ENCODE results near the gene VWA1.
"Not testable (repeated sequence)": the region's sequence is repeated elsewhere in the genome, so short reads cannot be mapped to it uniquely, and the experiment has no call there.

The VWA1 gene

DNA sequence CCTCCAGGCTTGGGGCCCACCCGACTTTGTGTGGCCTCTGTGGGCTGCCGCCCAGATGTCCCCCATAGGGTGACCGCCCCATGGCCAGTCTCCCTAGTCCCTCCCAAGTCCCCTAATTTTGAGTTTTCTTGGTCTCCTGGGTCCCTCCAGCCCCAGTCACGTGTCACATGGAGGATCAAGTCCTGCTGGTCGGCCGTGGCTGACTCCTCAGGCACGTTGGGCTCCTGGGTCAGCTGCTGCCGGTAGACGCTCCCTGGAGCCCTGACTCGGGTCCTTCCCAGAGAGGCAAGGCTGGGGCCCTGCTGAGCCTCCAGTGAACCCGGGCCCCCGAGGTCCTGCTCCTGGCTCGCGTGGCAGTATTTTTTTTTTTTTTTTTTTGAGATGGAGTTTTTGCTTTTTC, 24.2 kb downstream of the VWA1 start:
- H3K27me3 Mint-ChIP-seq (ENCODE audit: low read depth, poor library complexity); H3K9me3 Mint-ChIP-seq; H3K36me3 Mint-ChIP-seq (ENCODE audit: low read depth); H3K4me3 Mint-ChIP-seq; H3K27ac Mint-ChIP-seq; H3K4me1 Mint-ChIP-seq; DNase-seq: not testable (repeated sequence)

DNA sequence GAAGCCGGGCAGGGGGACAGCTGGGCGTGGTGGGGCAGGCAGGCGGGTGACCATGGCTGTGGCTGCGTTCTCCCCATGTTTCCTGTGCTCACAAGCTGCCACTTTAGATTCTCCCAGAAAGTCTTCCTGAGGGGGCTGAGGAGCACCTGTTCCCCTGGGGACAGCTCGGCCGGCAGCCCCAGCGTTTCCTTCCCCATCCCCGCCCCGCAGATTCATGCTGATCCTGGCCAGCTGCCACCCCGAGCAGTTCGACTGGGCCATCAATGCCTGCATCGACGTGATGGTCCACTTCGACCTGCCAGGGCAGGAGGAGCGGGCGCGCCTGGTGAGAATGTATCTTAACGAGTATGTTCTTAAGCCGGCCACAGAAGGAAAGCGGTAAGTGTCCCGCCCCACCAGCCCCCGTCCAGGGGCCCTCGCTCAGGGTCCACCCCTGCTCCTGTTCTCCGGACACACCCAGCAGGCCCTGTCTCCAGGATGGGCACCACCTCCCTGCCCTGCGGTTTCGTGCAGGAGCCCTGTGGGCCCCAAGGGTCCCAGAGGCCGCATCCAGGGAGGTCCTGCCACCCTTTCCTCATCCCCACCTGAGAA, 25.1 kb downstream of the VWA1 start:
- TF ChIP-seq, protein P1, sequence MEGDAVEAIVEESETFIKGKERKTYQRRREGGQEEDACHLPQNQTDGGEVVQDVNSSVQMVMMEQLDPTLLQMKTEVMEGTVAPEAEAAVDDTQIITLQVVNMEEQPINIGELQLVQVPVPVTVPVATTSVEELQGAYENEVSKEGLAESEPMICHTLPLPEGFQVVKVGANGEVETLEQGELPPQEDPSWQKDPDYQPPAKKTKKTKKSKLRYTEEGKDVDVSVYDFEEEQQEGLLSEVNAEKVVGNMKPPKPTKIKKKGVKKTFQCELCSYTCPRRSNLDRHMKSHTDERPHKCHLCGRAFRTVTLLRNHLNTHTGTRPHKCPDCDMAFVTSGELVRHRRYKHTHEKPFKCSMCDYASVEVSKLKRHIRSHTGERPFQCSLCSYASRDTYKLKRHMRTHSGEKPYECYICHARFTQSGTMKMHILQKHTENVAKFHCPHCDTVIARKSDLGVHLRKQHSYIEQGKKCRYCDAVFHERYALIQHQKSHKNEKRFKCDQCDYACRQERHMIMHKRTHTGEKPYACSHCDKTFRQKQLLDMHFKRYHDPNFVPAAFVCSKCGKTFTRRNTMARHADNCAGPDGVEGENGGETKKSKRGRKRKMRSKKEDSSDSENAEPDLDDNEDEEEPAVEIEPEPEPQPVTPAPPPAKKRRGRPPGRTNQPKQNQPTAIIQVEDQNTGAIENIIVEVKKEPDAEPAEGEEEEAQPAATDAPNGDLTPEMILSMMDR (IDR thresholded peaks at IDR 0.05): no peak
- no peaks in the 10 kb centered on the region for H3K36me3 Mint-ChIP-seq (ENCODE audit: low read depth)
- no peak overlapping the region for H3K4me3 Mint-ChIP-seq
- H3K27me3 Mint-ChIP-seq (ENCODE audit: low read depth, poor library complexity): no peaks in the 10 kb centered on the region
- no peaks in the 10 kb centered on the region for H3K4me1 Mint-ChIP-seq
- DNase-seq: no peak
- H3K27ac Mint-ChIP-seq: no peak overlapping the region
- H3K9me3 Mint-ChIP-seq: no peaks in the 10 kb centered on the region

DNA sequence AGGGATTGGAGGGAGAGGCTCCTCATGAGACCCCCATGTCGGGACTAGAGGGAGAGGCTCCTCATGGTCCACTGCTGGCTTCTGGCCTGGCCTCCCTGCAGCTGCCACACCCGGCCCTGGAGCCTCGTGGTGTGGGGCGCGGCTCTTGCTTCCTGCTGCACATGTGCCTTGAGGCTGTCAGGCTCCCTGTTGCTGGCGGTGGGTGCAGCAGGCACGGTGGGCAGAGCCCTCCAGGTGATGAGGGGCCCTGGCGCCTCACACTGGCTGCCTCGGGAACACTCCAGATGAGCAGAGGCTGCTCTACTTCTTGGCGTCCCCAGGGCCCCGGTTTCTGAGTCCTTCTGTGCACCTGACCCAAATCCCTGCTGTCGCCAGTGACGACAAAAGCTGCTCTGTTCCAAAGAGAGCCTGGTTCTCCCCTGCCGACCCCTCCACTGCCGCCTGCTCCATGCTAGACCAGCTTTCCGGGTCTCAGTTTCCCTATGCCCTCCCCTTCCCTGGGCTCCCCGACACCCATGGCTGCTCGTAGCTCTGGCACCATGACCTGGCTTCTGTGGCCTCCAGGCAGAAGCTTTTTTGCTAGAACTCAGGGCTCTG, 26.3 kb downstream of the VWA1 start:
- Mint-ChIP-seq H3K27me3 (ENCODE audit: low read depth, poor library complexity) (no peaks in the 10 kb centered on the region), H3K36me3 (ENCODE audit: low read depth) (no peaks in the 10 kb centered on the region), H3K9me3 (peaks cover 4% of the 10 kb centered on the region), H3K4me1 (no peaks in the 10 kb centered on the region), H3K27ac (no peak overlapping the region), H3K4me3 (no peak overlapping the region)
- TF ChIP-seq, protein P1 (IDR thresholded peaks at IDR 0.05): no peak
- DNase-seq: no peak

DNA sequence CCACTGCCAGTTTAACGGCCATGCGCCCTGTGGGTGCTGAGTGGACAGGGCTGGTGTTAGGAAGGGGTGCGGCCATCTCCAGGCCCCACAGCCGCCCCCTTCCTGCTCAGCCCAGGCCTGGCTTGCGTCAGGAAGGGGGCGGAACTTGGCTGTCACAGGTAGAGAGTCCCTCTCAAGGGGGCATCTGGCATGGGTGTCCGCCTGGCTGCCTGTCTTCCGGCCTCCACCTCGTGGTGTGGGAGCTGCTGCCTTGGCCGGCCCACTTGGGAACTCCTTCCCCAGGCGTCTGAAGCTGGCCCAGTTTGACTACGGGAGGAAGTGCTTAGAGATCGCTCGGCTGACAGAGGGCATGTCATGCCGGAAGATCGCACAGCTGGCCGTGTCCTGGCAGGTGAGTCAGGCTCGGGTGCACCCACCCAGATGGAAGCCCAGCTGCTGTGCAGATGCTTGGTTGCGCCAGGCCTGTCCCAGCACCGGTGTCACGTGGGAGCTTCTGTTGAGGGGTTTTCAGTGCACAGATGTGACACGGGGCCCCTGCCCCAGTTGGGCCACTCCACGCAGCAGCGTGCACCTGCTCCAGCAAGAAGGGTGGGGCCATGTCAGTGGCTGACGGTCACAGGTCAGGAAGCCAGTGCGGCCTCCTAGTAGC, 27.0 kb downstream of the VWA1 start:
- Mint-ChIP-seq H3K27me3 (ENCODE audit: low read depth, poor library complexity) (no peaks in the 10 kb centered on the region), H3K36me3 (ENCODE audit: low read depth) (no peaks in the 10 kb centered on the region), H3K4me1 (no peaks in the 10 kb centered on the region), H3K9me3 (peaks cover 4% of the 10 kb centered on the region), H3K27ac (no peak overlapping the region), H3K4me3 (no peak overlapping the region)
- TF ChIP-seq, protein P1 (IDR thresholded peaks at IDR 0.05): no peak
- no peak for DNase-seq

DNA sequence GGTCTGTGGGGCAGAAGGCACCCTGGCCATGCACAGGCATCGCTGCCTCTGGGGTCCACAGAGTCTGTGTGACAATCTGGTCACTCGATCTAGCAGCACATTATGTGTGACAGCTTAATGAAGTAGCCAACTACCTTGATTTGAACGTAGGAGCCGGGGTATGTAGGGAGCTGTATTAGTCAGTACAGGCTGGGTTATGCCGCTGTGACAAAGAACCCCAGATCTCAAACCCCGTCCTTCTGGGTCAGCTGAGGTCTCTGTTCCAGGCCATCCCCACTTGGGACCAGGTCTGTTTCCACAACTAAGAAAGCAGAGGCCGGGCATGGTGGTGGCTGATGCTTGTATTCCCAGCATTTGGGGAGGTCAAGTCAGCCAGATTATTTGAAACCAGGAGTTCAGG, 27.8 kb downstream of the VWA1 start:
- Mint-ChIP-seq H3K27me3 (ENCODE audit: low read depth, poor library complexity) (no peaks in the 10 kb centered on the region), H3K36me3 (ENCODE audit: low read depth) (no peaks in the 10 kb centered on the region), H3K9me3 (peaks cover 4% of the 10 kb centered on the region), H3K4me3 (no peak overlapping the region), H3K4me1 (no peaks in the 10 kb centered on the region), H3K27ac (no peak overlapping the region)
- TF ChIP-seq, protein P1 (IDR thresholded peaks at IDR 0.05): no peak
- no peak for DNase-seq

DNA sequence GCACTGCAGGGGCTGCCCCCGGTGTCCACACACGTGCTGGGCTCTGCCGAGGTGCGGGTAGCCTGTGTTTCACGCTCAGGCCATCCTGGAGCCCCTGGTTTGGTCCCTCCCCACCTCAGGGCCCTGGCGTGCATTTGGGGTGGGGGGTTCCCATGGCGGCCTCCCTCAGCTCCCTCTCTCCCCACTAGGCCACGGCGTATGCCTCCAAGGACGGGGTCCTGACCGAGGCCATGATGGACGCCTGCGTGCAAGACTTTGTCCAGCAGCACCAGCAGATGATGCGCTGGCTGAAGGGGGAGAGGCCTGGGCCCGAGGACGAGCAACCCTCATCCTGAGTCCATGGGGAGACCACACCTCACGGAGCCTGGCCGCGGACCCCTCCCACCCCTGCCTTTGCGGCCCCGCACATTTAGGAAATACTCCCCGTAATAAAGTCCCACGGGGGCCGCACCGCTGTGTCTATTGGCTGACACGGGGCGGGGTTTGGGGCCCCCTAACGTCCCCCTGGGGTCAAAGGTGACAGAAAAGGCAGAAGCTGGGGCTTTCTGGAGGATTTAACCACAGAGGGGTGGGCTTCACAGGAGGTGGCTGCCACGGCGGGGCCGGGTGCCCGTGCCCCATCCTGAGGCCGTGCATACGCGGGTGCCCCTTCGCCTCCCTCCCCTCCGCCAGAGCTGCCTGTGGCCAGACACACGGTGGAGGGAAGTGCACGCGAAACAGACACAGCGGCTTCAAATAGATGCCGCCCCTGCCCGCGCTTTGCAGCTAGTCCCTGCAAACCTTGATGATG, 32.9 kb downstream of the VWA1 start:
- not testable (repeated sequence) for DNase-seq; H3K27ac Mint-ChIP-seq; H3K4me3 Mint-ChIP-seq; H3K36me3 Mint-ChIP-seq (ENCODE audit: low read depth); H3K9me3 Mint-ChIP-seq; H3K27me3 Mint-ChIP-seq (ENCODE audit: low read depth, poor library complexity)
- peaks cover 25% of the 10 kb centered on the region for H3K4me1 Mint-ChIP-seq
